HG02642 (cell line): ENCODE measurements around the gene USP21.
A peak's percentile ranks its signal among the peaks of the same experiment; 100 is the strongest.
"Not testable (repeated sequence)": the region's sequence is repeated elsewhere in the genome, so short reads cannot be mapped to it uniquely, and the experiment has no call there.

Experiments
- ATAC-seq: cut with Tn5 transposase; IDR thresholded peaks from one replicate; pipeline ENCODE4 v1.9.1; 2021; ENCODE audit warnings: mild to moderate bottlenecking; ENCODE audit not compliant: unreplicated experiment, poor library complexity

USP21 gene

GRCh38 chr1:161159087-161159912 lies at the start of gene USP21:
TSS of gene USP21 (plus strand) at chr1:161159500. CDS start at chr1:161160641, 1,141 bp downstream.
- ATAC-seq = peak; percentile 91

GRCh38 chr1:161111117-161111516 lies 48.2 kb upstream of the USP21 start:
- ATAC-seq = no peak

GRCh38 chr1:161111527-161111926 lies 47.8 kb upstream of the USP21 start:
- ATAC-seq = no peak

GRCh38 chr1:161113915-161114314 lies 45.4 kb upstream of the USP21 start:
- ATAC-seq = no peak

- no peak for ATAC-seq
These were observed 44.7 kb upstream of the USP21 start for GRCh38 chr1:161114556-161114955.

GRCh38 chr1:161115132-161115711 lies 44.1 kb upstream of the USP21 start:
- ATAC-seq = no peak

- ATAC-seq = not testable (repeated sequence)
These were observed 43.3 kb upstream of the USP21 start for GRCh38 chr1:161115961-161116360.

- ATAC-seq = peak; percentile 88
These were observed 41.3 kb upstream of the USP21 start, which contains the start of the genes NIT1 and PFDN2 for GRCh38 chr1:161117759-161118581. TSS of gene NIT1 (plus strand) at chr1:161118105. CDS start at chr1:161118177, 72 bp downstream. TSS of gene PFDN2 (minus strand) at chr1:161118037. CDS start at chr1:161118026, 11 bp downstream.

- no peak for ATAC-seq
These were observed 40.0 kb upstream of the USP21 start for GRCh38 chr1:161119092-161119903.

GRCh38 chr1:161121042-161121650 lies 38.2 kb upstream of the USP21 start:
- no peak for ATAC-seq

- no peak for ATAC-seq
These were observed 37.5 kb upstream of the USP21 start for GRCh38 chr1:161121834-161122233.

GRCh38 chr1:161122967-161123366 lies 36.3 kb upstream of the USP21 start:
- no peak for ATAC-seq

GRCh38 chr1:161127649-161128048 lies 31.7 kb upstream of the USP21 start:
- ATAC-seq = no peak

- ATAC-seq = no peak
These were observed 30.5 kb upstream of the USP21 start for GRCh38 chr1:161128591-161129420.

GRCh38 chr1:161130266-161130665 lies 29.0 kb upstream of the USP21 start:
- ATAC-seq = no peak

- peak; percentile 2 for ATAC-seq
These were observed 27.5 kb upstream of the USP21 start for GRCh38 chr1:161131523-161132409.

- peak; percentile 93 for ATAC-seq
These were observed 26.7 kb upstream of the USP21 start, which contains the start of gene DEDD for GRCh38 chr1:161132410-161133219. TSS of gene DEDD (minus strand) at chr1:161132667. CDS start at chr1:161124462, 8,205 bp downstream.
